Activated CD8-positive, alpha-beta memory T cell treated with anti-CD3 and anti-CD28 coated beads, Interleukin-2, amount 50 U/mL, for 1 hour (primary cell): ENCODE measurements around the gene MYOM1.
"Not testable (repeated sequence)": the region's sequence is repeated elsewhere in the genome, so short reads cannot be mapped to it uniquely, and the experiment has no call there.

Experiments used
- DNase-seq: peaks from one replicate; pipeline ENCODE4 v3.0.0-alpha.2; 2020; ENCODE audit errors: extremely low read depth

Gene MYOM1

DNA sequence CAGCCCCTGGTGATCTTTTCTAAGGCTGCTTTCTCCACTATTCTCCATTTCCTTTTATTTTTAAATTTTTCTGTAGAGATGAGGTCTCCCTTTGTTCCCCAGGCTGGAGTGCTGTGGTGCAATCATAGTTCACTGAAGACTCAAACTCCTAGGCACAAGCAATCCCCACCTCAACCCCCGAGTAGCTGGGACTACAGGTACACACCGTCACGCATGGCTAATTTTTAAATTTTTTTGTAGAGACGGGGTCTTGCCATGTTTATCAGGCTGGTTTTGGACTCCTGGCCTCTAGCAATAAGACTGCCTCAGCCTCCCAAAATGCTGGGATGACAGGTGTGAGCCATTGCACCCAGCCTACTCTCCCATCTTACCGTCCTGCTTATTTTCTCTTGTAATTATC is 184.1 kb downstream of the MYOM1 start:
- DNase-seq, result no peak

DNA sequence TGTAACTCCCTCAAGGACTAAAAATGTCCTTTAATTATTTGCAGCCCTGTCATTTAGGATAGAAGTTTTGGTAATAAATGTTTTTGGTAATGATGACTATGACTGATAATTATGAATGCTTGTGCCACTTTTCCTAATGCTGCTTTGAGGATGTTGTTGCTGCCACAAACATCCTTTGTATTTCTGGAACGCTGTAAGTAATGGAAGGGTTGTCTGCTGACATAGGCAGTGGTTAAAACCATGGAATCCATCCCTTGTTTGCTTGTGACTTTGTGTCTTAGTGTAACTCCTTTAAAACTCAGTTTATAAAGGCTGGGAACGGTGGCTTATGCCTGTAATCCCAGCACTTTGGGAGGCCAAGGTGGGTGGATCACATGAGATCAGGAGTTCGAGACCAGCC is 187.0 kb downstream of the MYOM1 start:
- no peak for DNase-seq

DNA sequence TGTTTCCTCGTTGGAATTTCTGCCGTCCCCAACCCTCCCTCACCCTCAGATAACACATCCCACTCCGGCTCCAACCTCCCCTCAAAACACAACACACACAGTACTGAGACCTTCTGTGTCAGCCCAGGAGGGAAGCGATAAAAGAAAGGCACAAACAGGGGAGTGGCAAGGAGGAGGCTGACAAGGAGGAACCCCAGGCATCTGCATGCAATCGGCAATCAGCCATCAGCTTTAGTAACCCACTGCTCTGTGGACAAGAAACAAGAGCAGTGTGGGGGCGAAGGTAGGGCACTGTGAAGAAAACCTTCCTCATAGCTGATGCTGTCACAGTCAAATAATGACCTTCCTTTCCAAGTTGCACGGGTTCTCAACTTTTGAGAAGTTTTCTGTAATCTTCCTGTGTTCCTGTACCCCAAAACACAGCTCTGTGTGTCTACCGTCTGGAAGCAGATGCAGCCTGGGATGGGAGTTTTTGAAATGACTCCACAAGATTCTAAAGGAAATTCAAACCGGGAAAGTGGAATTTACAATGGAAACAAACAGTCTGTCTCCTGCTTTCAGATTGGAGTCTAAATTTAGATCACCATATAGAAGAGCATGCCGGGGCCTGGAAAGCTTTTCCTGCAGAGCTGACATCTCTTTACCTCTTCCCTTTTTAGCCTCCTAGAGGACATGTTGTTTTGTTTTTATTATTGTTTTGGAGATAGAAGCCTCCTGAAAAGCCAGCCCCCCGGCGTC is 190.4 kb downstream of the MYOM1 start:
- DNase-seq, result no peak

DNA sequence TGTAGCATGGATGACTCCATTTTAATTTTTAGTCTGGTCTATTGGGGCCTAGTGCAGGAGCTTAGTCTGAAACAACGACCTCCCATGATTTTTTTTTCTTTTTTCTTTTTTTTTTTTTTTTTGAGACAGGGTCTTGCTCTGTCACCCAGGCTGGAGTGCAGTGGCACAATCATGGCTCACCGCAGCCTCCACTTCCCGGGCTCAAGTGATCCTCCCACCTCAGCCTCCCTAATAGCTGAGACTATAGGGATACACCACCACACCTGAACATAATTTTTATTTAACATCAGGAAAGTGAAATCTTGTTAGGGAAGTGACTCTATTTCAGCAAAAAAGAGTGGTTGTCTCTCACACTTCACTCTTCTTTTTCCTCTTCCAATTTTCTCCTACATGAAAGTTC is 191.7 kb downstream of the MYOM1 start:
- DNase-seq, result not testable (repeated sequence)

DNA sequence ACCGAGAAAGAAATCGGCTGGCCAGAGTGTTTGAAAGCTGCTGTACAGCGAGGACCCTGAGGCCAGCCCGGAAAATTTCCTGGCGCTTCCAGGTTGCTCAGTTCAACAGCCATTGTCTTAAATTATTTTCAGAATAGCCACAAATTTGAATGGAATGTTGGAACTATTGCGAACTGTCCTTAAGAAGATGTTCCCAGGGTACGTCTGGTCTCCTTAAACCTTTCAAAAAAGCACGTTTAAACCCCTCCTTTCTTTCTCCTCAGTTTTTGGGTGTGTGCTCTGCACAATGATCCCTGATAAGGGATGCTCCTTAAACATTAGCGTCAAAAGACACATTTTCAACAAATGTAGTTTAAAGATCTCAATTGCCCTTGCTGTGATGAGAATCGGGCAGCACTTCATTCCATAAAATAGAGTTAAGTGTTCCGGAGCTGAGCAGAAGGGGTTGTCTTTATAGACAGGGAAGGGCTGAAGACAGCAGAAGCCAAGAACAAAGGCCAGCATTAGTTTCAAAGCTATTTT is 192.3 kb downstream of the MYOM1 start:
- no peak for DNase-seq

DNA sequence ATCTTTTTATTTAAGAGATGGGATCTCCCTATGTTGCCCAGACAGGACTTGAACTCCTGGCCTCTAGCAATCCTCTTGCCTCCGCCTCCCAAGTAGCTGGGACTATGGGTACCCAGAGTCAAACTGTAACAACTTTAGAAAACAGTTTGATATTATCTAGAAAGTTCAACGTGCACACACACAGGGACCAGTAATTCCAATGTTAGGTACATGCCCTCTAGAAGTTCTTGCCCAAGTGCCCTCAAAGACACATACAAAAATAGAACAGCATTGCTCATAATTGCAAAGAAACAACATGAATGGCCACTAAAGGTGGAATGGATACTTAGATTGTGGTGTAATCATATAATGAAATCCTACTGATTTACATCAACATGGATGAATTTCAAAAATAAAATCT is 194.2 kb downstream of the MYOM1 start:
- DNase-seq, result no peak

DNA sequence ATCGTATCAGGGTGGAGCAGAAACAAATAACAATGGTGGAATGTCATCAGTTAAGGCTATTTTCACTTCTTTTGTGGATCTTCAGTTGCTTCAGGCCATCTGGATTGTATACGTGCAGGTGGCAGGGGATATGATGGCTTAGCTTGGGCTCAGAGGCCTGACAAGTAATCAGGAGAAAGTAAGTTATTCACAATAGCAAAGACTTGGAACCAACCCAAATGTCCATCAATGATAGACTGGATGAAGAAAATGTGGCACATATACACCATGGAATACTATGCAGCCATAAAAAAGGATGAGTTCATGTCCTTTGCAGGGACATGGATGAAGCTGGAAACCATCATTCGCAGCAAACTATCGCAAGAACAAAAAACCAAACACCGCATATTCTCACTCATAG is 196.2 kb downstream of the MYOM1 start:
- not testable (repeated sequence) for DNase-seq
